GM12878 (cell line): ENCODE results near the gene GLT1D1. TPM values are rescaled to one million over a fixed set of nuclear protein-coding genes. Genes with fewer than 3 reads are reported as not detected.

Experiments used
- ATF2 ChIP-seq: IDR thresholded peaks from 2 replicates; pipeline ENCODE4 v1.6.1; 2012; ENCODE audit warnings: low read length, inconsistent platforms
- ATF7 ChIP-seq: fragments of 450-650 bp; IDR thresholded peaks from 2 replicates; pipeline ENCODE4 v1.6.1; 2016; ENCODE audit warnings: low read depth, mild to moderate bottlenecking
- CEBPZ ChIP-seq: fragments of 150-350 bp; IDR thresholded peaks from 2 replicates; pipeline ENCODE4 v1.6.1; 2016; ENCODE audit warnings: low read depth, low read length
- FOS ChIP-seq: IDR thresholded peaks from 3 replicates; pipeline ENCODE4 v1.6.1; 2011; ENCODE audit warnings: borderline replicate concordance; ENCODE audit not compliant: insufficient read length; ENCODE audit errors: extremely low read depth
- NFIC ChIP-seq: IDR thresholded peaks from 2 replicates; pipeline ENCODE4 v1.6.1; 2012; ENCODE audit warnings: low read depth, mild to moderate bottlenecking, inconsistent platforms, low read length, moderate library complexity
- SPI1 ChIP-seq: IDR thresholded peaks from 2 replicates; pipeline ENCODE4 v1.6.1; 2011; ENCODE audit warnings: low read depth, mild to moderate bottlenecking, low read length, moderate library complexity, borderline replicate concordance; ENCODE audit not compliant: insufficient read depth
- ZNF687 ChIP-seq: fragments of 450-650 bp; IDR thresholded peaks from 2 replicates; pipeline ENCODE4 v1.6.1; 2017; ENCODE audit warnings: mild to moderate bottlenecking, moderate library complexity
- polyA plus RNA-seq, 11 experiments: library from polyadenylated mRNA; depleted of rRNA in 4 of 11; unstranded in 6 of 11; stranded (reverse) in 5 of 11; fragments of >200 nt; fragmentation: Nextera tagmentation in 4 of 11; fragmentation: Illumina TruSeq in 1 of 11; extraction: Ambion mirVana in 4 of 11; extraction: Trizol in 1 of 11; gene quantifications; 1 replicate in 1 of 11; 2 replicates in 10 of 11; pipeline versions ENCODE4 v1.2.1 to v1.2.3, GENCODE V29; 2011 to 2016; ENCODE audit warnings: inconsistent platforms in 2 of 11, missing spikeins in 2 of 11, low read depth in 1 of 11
- total RNA-seq, 4 experiments: library from RNA; depleted of rRNA in 3 of 4; stranded (reverse); fragments of >200 nt in 3 of 4; fragmentation: Illumina TruSeq in 1 of 4; extraction: Trizol in 1 of 4; gene quantifications; 2 replicates each; pipeline versions ENCODE4 v1.2.1 to v1.2.3, GENCODE V29; 2013 to 2021

GLT1D1 gene
- total and polyA plus RNA-seq, 10 of the 15 experiments (the other 5 are each of a cell fraction or from before 2014, with no cell fraction given), result 0.42 to 62.8 (median 3.0) TPM

GRCh38 chr12:128840862-128841468, 12.3 kb upstream of the GLT1D1 start (continued):
- TF ChIP-seq ZNF687 (no peak), ATF7 (peak; percentile 61), SPI1 (peak; percentile 77), ATF2 (peak; percentile 51; the same call in 1 of the 2 replicates), NFIC (peak; percentile 91), CEBPZ (no peak), FOS (no peak)
